ENCODE data around the gene EPB41L3.

- TF ChIP-seq CTCF (IDR thresholded peaks at IDR 0.05), result no peak
- no peak for TF ChIP-seq POLR2A (IDR thresholded peaks at IDR 0.05)
These were observed 31.6 kb downstream of the EPB41L3 start for GRCh38 chr18:5512176-5512575.
